HG02759 (cell line): ENCODE measurements around the gene NSF.

Experiments used
- ATAC-seq: cut with Tn5 transposase; IDR thresholded peaks from one replicate; pipeline ENCODE4 v1.9.1; 2021; ENCODE audit warnings: mild to moderate bottlenecking, moderate library complexity; ENCODE audit not compliant: unreplicated experiment

The NSF gene

GRCh38 chr17:46795379-46795952 is 205.0 kb downstream of the NSF start:
- ATAC-seq: no peak

GRCh38 chr17:46796084-46796483 is 205.6 kb downstream of the NSF start:
- no peak for ATAC-seq

DNA sequence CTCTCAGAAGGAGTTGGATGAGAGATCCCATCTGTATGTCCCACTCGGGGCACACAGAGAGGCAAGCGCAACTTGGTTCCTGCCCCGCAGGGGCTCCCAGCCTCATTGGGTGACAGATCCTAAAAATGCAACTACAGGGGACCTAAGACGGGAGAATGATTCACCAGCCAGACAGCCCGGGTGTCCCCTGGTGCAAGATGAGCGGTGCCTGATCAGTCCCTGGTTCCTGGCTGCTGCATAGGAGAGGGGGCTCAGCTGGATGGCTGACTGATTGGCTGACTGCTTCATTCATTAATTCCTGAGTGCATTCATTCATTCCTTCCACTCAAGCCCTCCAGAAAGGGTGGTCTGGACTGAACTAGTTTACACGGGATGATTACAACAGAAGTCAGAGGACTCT is 206.1 kb downstream of the NSF start:
- ATAC-seq: no peak

DNA sequence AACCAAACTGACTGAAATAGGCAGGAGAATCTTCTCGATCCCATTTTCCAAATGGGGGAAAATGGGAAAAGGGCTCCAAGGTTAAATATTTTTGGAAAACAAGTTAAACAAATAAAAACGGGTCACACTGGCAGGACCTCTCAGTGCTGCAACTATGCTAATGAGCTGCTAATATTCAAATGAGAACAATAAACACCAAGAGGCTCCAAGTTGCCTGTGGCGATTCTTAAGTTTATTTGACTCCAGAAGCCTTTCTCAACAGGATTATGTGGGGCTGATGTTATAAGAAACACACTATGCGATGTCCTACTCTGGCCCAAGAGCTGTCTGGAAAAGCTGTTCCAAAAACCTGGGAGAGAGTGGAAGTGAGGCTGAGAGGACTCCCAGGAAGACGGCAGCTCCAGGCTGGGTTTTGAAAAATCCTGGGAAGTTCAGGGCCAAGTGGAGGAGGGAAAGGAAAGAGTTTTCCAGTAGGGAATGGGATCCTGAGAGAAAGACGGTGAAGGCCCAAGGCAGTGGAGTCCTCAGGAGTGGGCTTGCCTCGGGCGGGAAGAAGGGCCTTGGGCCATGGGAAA is 206.6 kb downstream of the NSF start:
- no peak for ATAC-seq

DNA sequence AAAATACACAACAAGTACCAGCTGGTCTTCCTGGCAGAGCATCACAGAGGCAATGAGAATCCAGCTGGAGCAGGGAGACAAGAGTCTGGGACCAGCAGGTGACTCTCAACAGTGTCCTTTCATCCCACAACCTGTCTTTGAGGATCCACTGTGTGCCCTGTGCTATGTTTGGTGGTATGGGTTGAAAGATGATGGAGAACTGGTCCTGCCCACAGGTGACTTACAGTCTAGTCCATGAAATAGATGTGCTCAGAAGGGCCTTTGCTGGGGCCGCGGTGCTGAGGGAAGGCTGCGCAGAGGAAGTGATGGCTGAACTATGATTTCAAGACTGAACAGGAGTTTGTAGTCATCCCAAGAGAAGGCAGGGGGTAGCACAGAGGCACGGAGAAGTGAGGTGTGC is 210.1 kb downstream of the NSF start:
- ATAC-seq: no peak

DNA sequence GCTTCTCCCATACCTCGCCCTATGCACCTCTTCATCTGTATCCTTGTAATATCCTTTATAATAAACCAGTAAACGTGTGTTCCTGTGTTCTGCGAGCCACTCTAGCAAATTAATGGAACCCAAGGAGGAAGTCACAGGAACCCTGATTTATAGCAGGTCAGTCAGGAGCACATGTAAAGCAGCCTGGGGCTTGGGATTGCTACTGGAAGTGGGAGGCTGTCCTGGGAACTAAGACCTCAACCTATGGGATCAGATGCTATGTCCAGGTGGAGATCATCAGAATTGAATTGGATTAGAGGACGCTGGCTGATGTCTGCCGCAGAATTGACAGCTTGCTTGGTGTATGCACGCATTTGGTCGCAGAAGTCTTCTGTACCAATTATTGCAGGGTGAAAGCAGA is 212.3 kb downstream of the NSF start:
- ATAC-seq: no peak

- no peak for ATAC-seq
Measured at GRCh38 chr17:46803544-46803943, 213.1 kb downstream of the NSF start.

- no peak for ATAC-seq
Measured at GRCh38 chr17:46805771-46806170, 215.3 kb downstream of the NSF start.
